Natural killer cell (primary cell): ENCODE results near the gene GALNT9. TPM values are rescaled to one million over a fixed set of nuclear protein-coding genes. Genes with fewer than 3 reads are reported as not detected.

ENCODE experiments used
- ATAC-seq, 3 donors: fragments of 150-1000 bp in 2 of 3; fragments of 200-7000 bp in 1 of 3; cut with Tn5 transposase; 1 replicate in 1 of 3; 2 replicates in 2 of 3; pipeline ENCODE4 v1.10.0; 2021; ENCODE audit warnings: mild to moderate bottlenecking in 2 of 3, moderate library complexity in 2 of 3
- DNase-seq, 2 donors: peaks; one replicate each; pipeline versions ENCODE4 v3.0.0 to v3.0.0-alpha.2; 2013 to 2021; ENCODE audit warnings: mixed read lengths in 1 of 2
- H3K27ac ChIP-seq: one replicate; pipeline ENCODE4 v1.5.1; 2013; ENCODE audit warnings: mild to moderate bottlenecking, low read length
- H3K27me3 ChIP-seq: one replicate; pipeline ENCODE4 v1.6.1; 2013; ENCODE audit warnings: low read length; ENCODE audit not compliant: control insufficient read depth, insufficient read depth
- H3K36me3 ChIP-seq: one replicate; pipeline ENCODE4 v1.6.1; 2013; ENCODE audit warnings: low read length; ENCODE audit not compliant: control insufficient read depth, insufficient read depth
- H3K4me1 ChIP-seq: one replicate; pipeline ENCODE4 v1.6.1; 2013; ENCODE audit warnings: low read length; ENCODE audit not compliant: control insufficient read depth, insufficient read depth
- H3K4me3 ChIP-seq: one replicate; pipeline ENCODE4 v1.5.1; 2013; ENCODE audit warnings: low read length
- H3K9me3 ChIP-seq: one replicate; pipeline ENCODE4 v1.6.1; 2013; ENCODE audit warnings: low read length; ENCODE audit not compliant: control insufficient read depth, insufficient read depth
- H3K27ac Mint-ChIP-seq, 2 donors: one replicate each; pipeline ENCODE4 v1.8.0; 2022; ENCODE audit warnings: mild to moderate bottlenecking in 2 of 2, mixed read lengths in 2 of 2, moderate library complexity in 1 of 2
- H3K27me3 Mint-ChIP-seq, 2 donors: one replicate each; pipeline ENCODE4 v1.8.0; 2022; ENCODE audit warnings: low read depth in 2 of 2, mixed read lengths in 2 of 2
- H3K36me3 Mint-ChIP-seq: one replicate; pipeline ENCODE4 v1.8.0; 2022; ENCODE audit warnings: mixed read lengths
- H3K4me1 Mint-ChIP-seq, 2 donors: one replicate each; pipeline ENCODE4 v1.8.0; 2022; ENCODE audit warnings: mixed read lengths in 2 of 2
- H3K4me3 Mint-ChIP-seq: one replicate; pipeline ENCODE4 v1.8.0; 2022; ENCODE audit warnings: mild to moderate bottlenecking, moderate library complexity, mixed read lengths
- H3K9me3 Mint-ChIP-seq, 2 donors: one replicate each; pipeline ENCODE4 v1.8.0; 2022; ENCODE audit warnings: mixed read lengths in 2 of 2
- CTCF ChIP-seq: fragments of 200-600 bp; IDR thresholded peaks from one replicate; pipeline ENCODE4 v1.8.0; 2022; ENCODE audit warnings: antibody characterized with exemption
- WGBS: methylation state at CpG from one replicate; pipeline ENCODE4 v1.1.7; 2013; ENCODE audit warnings: missing lambda C conversion rate; ENCODE audit not compliant: insufficient coverage; 5-methylcytosine and 5-hydroxymethylcytosine counted together
- intact Hi-C: fragments of 100-400 bp; cut with micrococcal nuclease; formaldehyde crosslinking; loops from one replicate; pipeline ENCODE4 v1.14.2; 2022
- total RNA-seq, 4 donors: library from RNA; stranded (reverse); fragments of 120-200 nt in 1 of 4; gene quantifications; one replicate each; pipeline versions ENCODE4 v1.2.3 to v1.2.4, GENCODE V29; 2013 to 2022

Gene GALNT9
- total RNA-seq, 3 donors from 2014 or later (not counting 1 experiment from before 2014, with no cell fraction given): not detected

- no peak for DNase-seq
- TF ChIP-seq CTCF: no peak
- 64% methylated on average over 30 of the region's 30 CpGs for WGBS
These were observed 161.6 kb downstream of the GALNT9 start for GRCh38 chr12:132167611-132168310.

GRCh38 chr12:132166801-132167591 is 162.4 kb downstream of the GALNT9 start:
- H3K27ac Mint-ChIP-seq: no peak overlapping the region
- Histone ChIP-seq H3K27me3 (no peaks in the 10 kb centered on the region), H3K9me3 (no peaks in the 10 kb centered on the region), H3K4me3 (no peak overlapping the region), H3K4me1 (peaks cover 19% of the 10 kb centered on the region), H3K36me3 (no peaks in the 10 kb centered on the region), H3K27ac (no peak overlapping the region)
- H3K4me3 Mint-ChIP-seq: no peak overlapping the region
- H3K36me3 Mint-ChIP-seq: no peaks in the 10 kb centered on the region
- ATAC-seq (no peak), DNase-seq (no peak)
- peaks cover 0 to 10% of the 10 kb centered on the region in 2 donors for H3K4me1 Mint-ChIP-seq
- intact Hi-C loops: no loop called here
- TF ChIP-seq CTCF: no peak
- H3K9me3 Mint-ChIP-seq: peaks cover 3 to 9% of the 10 kb centered on the region in 2 donors
- 94% methylated on average over 9 of the region's 10 CpGs for WGBS
- peaks cover 0 to 3% of the 10 kb centered on the region in 2 donors for H3K27me3 Mint-ChIP-seq

More at GRCh38 chr12:132167611-132168310, 161.6 kb downstream of the GALNT9 start:
- intact Hi-C loops: no loop called here
- ATAC-seq: no peak
- Histone ChIP-seq H3K27me3 (no peaks in the 10 kb centered on the region), H3K36me3 (no peaks in the 10 kb centered on the region), H3K9me3 (no peaks in the 10 kb centered on the region), H3K4me3 (no peak overlapping the region), H3K27ac (no peak overlapping the region), H3K4me1 (peaks cover 11% of the 10 kb centered on the region)
- H3K9me3 Mint-ChIP-seq: peaks cover 3 to 9% of the 10 kb centered on the region in 2 donors
- H3K4me1 Mint-ChIP-seq: peaks cover 0 to 10% of the 10 kb centered on the region in 2 donors
- H3K4me3 Mint-ChIP-seq: no peak overlapping the region
- no peak overlapping the region for H3K27ac Mint-ChIP-seq
- peaks cover 0 to 6% of the 10 kb centered on the region in 2 donors for H3K27me3 Mint-ChIP-seq
- H3K36me3 Mint-ChIP-seq: no peaks in the 10 kb centered on the region

- H3K36me3 ChIP-seq: no peaks in the 10 kb centered on the region
- ATAC-seq: no peak
- Mint-ChIP-seq H3K4me1 (peaks cover 0 to 10% of the 10 kb centered on the region in 2 donors), H3K27ac (no peak overlapping the region), H3K4me3 (no peak overlapping the region), H3K36me3 (no peaks in the 10 kb centered on the region), H3K9me3 (peaks cover 3 to 9% of the 10 kb centered on the region in 2 donors), H3K27me3 (peaks cover 0 to 3% of the 10 kb centered on the region in 2 donors)
- no peaks in the 10 kb centered on the region for H3K27me3 ChIP-seq
- H3K27ac ChIP-seq: no peak overlapping the region
- H3K4me3 ChIP-seq: no peak overlapping the region
- no peak for TF ChIP-seq CTCF
- peaks cover 20% of the 10 kb centered on the region for H3K4me1 ChIP-seq
- H3K9me3 ChIP-seq: no peaks in the 10 kb centered on the region
- intact Hi-C loops: no loop called here
- no peak for DNase-seq
- WGBS: 82% methylated on average over 2 of the region's 2 CpGs
These were observed 163.3 kb downstream of the GALNT9 start for GRCh38 chr12:132166093-132166492.
